ENCODE data around the gene CRY2.

Gene CRY2

DNA sequence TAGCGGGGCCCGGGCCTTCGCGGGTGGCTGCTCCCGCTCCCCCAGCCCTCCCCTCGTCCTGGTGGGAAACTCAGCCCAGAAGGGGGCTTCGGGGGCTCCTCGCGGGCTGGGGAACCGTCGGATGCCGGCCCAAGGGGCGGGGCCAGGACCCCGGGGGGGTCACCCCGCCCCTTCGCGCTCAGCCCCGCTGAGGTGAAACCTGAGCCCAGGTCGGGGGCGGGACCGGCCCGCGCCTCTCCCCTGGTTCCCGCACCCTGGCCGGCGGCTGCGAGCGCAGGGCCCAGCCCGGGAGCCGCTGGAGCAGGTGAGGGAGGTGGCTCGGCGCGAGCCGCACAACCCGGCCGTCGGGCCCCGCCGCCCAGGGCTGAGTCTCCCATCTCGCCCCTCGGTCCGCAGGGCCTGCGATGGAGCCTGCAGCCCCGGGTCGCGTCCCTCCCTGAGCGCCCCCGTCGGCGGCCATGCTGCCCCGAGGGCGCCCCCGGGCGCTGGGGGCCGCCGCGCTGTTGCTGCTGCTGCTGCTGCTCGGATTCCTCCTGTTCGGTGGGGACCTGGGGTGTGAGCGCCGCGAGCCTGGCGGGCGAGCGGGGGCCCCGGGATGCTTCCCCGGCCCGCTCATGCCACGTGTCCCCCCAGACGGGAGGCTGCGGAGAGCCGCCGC, 75.3 kb downstream of the CRY2 start, which contains the start of gene LARGE2:
Gene LARGE2, plus strand, starts transcription at position 232 of the 658 bp plus-strand sequence. Its CDS starts 227 bp downstream, at position 459.
- peak within 1 kb of the TSS; percentile 48 for H3K4me2 ChIP-seq (ENCODE audit: low read length)
- H3K4me1 ChIP-seq (ENCODE audit: low read length), result 0 out of 2 replicates have a peak, but pooled peaks cover 5% of the 10 kb centered on the region
- no peak within 1 kb of the TSS for H3K9ac ChIP-seq (ENCODE audit: low read length)

DNA sequence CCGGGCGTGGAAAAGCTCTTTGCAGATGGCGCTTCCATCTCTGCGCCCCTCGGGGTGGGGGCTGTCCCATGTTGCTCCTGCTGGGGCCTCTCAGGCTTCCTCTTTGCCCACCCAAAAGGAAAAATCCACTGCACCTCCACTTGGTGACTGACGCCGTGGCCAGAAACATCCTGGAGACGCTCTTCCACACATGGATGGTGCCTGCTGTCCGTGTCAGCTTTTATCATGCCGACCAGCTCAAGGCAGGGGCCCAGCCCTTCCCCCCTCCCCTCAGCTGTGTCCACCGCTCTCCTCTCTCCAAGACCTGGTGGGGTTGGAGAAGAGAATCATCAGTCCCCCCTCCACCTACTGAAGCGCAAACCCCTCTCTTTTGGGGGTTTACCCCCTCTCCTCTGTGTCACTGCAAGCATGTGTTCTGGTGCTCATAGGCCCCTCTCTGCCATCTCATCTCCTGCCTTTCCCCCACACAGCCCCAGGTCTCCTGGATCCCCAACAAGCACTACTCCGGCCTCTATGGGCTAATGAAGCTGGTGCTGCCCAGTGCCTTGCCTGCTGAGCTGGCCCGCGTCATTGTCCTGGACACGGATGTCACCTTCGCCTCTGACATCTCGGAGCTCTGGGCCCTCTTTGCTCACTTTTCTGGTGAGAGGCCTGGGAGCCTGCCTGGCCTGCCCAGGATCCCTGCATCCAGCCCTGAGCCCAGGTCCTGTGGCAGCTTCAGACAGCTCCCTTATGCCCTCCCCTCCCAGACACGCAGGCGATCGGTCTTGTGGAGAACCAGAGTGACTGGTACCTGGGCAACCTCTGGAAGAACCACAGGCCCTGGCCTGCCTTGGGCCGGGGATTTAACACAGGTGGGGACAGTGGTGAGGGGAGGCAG, 77.0 kb downstream of the CRY2 start:
- H3K27me3 ChIP-seq (ENCODE audit: low read depth, low read length), result no peaks in the 10 kb centered on the region
- no peaks in the 10 kb centered on the region for H4K20me1 ChIP-seq (ENCODE audit: insufficient read depth, low read length)
- H3K4me2 ChIP-seq (ENCODE audit: low read length), result no peak overlapping the region
- no peaks in the 10 kb centered on the region for H3K36me3 ChIP-seq (replicated peaks; ENCODE audit: low read depth, low read length)
- no peak overlapping the region for H3K27ac ChIP-seq (ENCODE audit: low read length)
- H3K4me1 ChIP-seq (ENCODE audit: low read length), result peaks cover 4% of the 10 kb centered on the region
- H3K4me3 ChIP-seq (ENCODE audit: low read length), result no peak overlapping the region
- no peak overlapping the region for H3K9ac ChIP-seq (ENCODE audit: low read length)
- H3K79me2 ChIP-seq (ENCODE audit: low read length), result peaks cover 1% of the 10 kb centered on the region
- TF ChIP-seq, protein P1, sequence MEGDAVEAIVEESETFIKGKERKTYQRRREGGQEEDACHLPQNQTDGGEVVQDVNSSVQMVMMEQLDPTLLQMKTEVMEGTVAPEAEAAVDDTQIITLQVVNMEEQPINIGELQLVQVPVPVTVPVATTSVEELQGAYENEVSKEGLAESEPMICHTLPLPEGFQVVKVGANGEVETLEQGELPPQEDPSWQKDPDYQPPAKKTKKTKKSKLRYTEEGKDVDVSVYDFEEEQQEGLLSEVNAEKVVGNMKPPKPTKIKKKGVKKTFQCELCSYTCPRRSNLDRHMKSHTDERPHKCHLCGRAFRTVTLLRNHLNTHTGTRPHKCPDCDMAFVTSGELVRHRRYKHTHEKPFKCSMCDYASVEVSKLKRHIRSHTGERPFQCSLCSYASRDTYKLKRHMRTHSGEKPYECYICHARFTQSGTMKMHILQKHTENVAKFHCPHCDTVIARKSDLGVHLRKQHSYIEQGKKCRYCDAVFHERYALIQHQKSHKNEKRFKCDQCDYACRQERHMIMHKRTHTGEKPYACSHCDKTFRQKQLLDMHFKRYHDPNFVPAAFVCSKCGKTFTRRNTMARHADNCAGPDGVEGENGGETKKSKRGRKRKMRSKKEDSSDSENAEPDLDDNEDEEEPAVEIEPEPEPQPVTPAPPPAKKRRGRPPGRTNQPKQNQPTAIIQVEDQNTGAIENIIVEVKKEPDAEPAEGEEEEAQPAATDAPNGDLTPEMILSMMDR (IDR thresholded peaks at IDR 0.05; ENCODE audit: low read depth, low read length), result no peak
- no peak for TF ChIP-seq EZH2phosphoT487 (IDR thresholded peaks at IDR 0.05; ENCODE audit: low read depth)
- H3K9me3 ChIP-seq (ENCODE audit: insufficient read depth, low read length), result no peaks in the 10 kb centered on the region
- H2AFZ ChIP-seq (ENCODE audit: low read depth, low read length), result no peak overlapping the region

More for the DNA sequence above, 75.3 kb downstream of the CRY2 start, which contains the start of gene LARGE2:
- H3K79me2 ChIP-seq (ENCODE audit: low read length), result peaks cover under 1% of the 10 kb centered on the region; the same call in 1 of the 2 replicates
- H4K20me1 ChIP-seq (ENCODE audit: insufficient read depth, low read length), result no peaks in the 10 kb centered on the region
- H3K27ac ChIP-seq (ENCODE audit: low read length), result no peak within 1 kb of the TSS
- H2AFZ ChIP-seq (ENCODE audit: low read depth, low read length), result no peak within 1 kb of the TSS
- H3K9me3 ChIP-seq (ENCODE audit: insufficient read depth, low read length), result no peaks in the 10 kb centered on the region
- H3K36me3 ChIP-seq (replicated peaks; ENCODE audit: low read depth, low read length), result no peaks in the 10 kb centered on the region
- TF ChIP-seq, protein P1 (IDR thresholded peaks at IDR 0.05; ENCODE audit: low read depth, low read length), result no peak
- no peak for TF ChIP-seq EZH2phosphoT487 (IDR thresholded peaks at IDR 0.05; ENCODE audit: low read depth)
- peak within 1 kb of the TSS; percentile 57 for H3K4me3 ChIP-seq (ENCODE audit: low read length)
- no peaks in the 10 kb centered on the region for H3K27me3 ChIP-seq (ENCODE audit: low read depth, low read length)

DNA sequence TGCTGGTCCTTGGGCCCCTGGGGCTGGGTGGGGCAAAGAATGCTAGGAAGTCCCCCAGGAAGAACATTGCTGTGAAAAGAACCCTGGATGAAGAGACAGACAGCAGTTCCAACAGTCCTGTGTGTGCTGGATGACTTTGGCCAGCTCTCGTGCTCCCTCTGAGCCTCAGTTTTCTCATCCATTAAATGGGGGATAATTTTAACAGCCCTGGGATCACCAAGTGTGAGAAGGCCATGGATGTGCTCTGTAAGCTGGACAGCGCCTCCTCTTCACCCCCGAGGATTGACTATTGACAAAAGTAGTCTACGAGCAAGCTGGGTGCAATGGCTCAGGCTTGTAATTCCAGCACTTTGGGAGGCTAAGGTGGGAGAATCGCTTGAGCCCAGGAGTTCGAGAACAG, 77.7 kb downstream of the CRY2 start:
- Histone ChIP-seq H3K9ac (ENCODE audit: low read length) (no peak overlapping the region), H3K36me3 (replicated peaks; ENCODE audit: low read depth, low read length) (no peaks in the 10 kb centered on the region), H3K4me3 (ENCODE audit: low read length) (no peak overlapping the region), H3K4me2 (ENCODE audit: low read length) (no peak overlapping the region), H2AFZ (ENCODE audit: low read depth, low read length) (no peak overlapping the region), H3K4me1 (ENCODE audit: low read length) (peaks cover 10% of the 10 kb centered on the region), H3K27ac (ENCODE audit: low read length) (no peak overlapping the region), H4K20me1 (ENCODE audit: insufficient read depth, low read length) (peaks cover 2% of the 10 kb centered on the region; the same call in 1 of the 2 replicates), H3K79me2 (ENCODE audit: low read length) (peaks cover 7% of the 10 kb centered on the region), H3K9me3 (ENCODE audit: insufficient read depth, low read length) (no peaks in the 10 kb centered on the region), H3K27me3 (ENCODE audit: low read depth, low read length) (no peaks in the 10 kb centered on the region)
- no peak for TF ChIP-seq EZH2phosphoT487 (IDR thresholded peaks at IDR 0.05; ENCODE audit: low read depth)
- TF ChIP-seq, protein P1 (IDR thresholded peaks at IDR 0.05; ENCODE audit: low read depth, low read length), result no peak

DNA sequence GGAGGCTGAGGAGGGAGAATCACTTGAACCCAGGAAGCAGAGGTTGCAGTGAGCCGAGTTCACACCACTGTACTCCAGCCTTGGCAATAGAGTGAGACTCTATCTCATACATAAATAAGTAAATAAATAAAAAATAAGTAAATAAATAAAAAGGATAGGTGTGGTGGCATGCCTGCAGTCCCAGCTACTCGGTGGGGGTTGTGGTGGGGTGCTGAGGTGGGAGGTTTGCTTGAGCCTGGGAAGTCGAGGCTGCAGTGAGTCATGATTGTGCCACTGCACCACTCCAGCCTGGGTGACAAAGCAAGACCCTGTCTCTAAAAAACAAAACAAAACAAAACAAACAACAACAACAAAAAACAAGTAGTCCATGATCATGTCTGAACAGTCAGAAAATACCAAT, 78.3 kb downstream of the CRY2 start:
- Histone ChIP-seq H3K4me1 (ENCODE audit: low read length) (peaks cover 16% of the 10 kb centered on the region), H2AFZ (ENCODE audit: low read depth, low read length) (no peak overlapping the region), H4K20me1 (ENCODE audit: insufficient read depth, low read length) (peaks cover 2% of the 10 kb centered on the region; the same call in 1 of the 2 replicates), H3K4me3 (ENCODE audit: low read length) (no peak overlapping the region), H3K79me2 (ENCODE audit: low read length) (peaks cover 7% of the 10 kb centered on the region), H3K9ac (ENCODE audit: low read length) (no peak overlapping the region), H3K9me3 (ENCODE audit: insufficient read depth, low read length) (no peaks in the 10 kb centered on the region), H3K36me3 (replicated peaks; ENCODE audit: low read depth, low read length) (no peaks in the 10 kb centered on the region), H3K27ac (ENCODE audit: low read length) (no peak overlapping the region), H3K27me3 (ENCODE audit: low read depth, low read length) (no peaks in the 10 kb centered on the region), H3K4me2 (ENCODE audit: low read length) (no peak overlapping the region)
- TF ChIP-seq, protein P1 (IDR thresholded peaks at IDR 0.05; ENCODE audit: low read depth, low read length), result no peak
- no peak for TF ChIP-seq EZH2phosphoT487 (IDR thresholded peaks at IDR 0.05; ENCODE audit: low read depth)
